HEK293 (cell line): ENCODE measurements around the gene IL1RAPL1.

Source experiments
- CTCF ChIA-PET: fragments of 350-600 bp; formaldehyde crosslinking; extraction: SDS; loops from one replicate; lab custom pipeline; 2021; ENCODE audit warnings: antibody characterized with exemption; lab: Yijun Ruan, JAX
- POLR2A ChIA-PET: fragments of 300-600 bp; formaldehyde crosslinking; extraction: SDS; loops from one replicate; lab custom pipeline; 2020; ENCODE audit warnings: antibody characterized with exemption, inconsistent platforms; lab: Yijun Ruan, JAX
- H3K27ac ChIP-seq: fragments of 200-500 bp; sonication (Bioruptor generic); 2 replicates; pipeline ENCODE4 v1.5.1; 2014; ENCODE audit warnings: low read depth, low read length, control low read depth, inconsistent platforms; ENCODE audit errors: extremely low read depth
- H3K36me3 ChIP-seq, 2 experiments: fragments of 200-500 bp in 1 of 2; sonication (Bioruptor generic) in 1 of 2; 1 replicate in 1 of 2; 2 replicates in 1 of 2; pipeline ENCODE4 v1.5.1; 2014 to 2017; ENCODE audit warnings: inconsistent platforms in 2 of 2, low read length in 2 of 2; ENCODE audit not compliant: control insufficient read depth in 2 of 2, insufficient read depth in 1 of 2
- H3K4me1 ChIP-seq: fragments of 200-500 bp; sonication (Bioruptor generic); 2 replicates; pipeline ENCODE4 v1.5.1; 2014; ENCODE audit warnings: mild to moderate bottlenecking, low read length, inconsistent platforms; ENCODE audit not compliant: control insufficient read depth, insufficient read depth
- H3K4me3 ChIP-seq: 2 replicates; pipeline ENCODE4 v1.5.1; 2011; ENCODE audit warnings: low read depth, mild to moderate bottlenecking, control low read depth, low read length, moderate library complexity
- H3K9me3 ChIP-seq: fragments of 200-500 bp; sonication (Bioruptor generic); 2 replicates; pipeline ENCODE4 v1.5.1; 2014; ENCODE audit warnings: low read depth, low read length, inconsistent platforms; ENCODE audit not compliant: control insufficient read depth, insufficient read depth
- BCL11A ChIP-seq: fragments of 450-650 bp; formaldehyde crosslinking; IDR thresholded peaks from 2 replicates; pipeline ENCODE4 v1.5.1; 2016; ENCODE audit warnings: low read depth, missing biosample characterization, missing genetic modification characterization
- GLIS2 ChIP-seq: fragments of 450-650 bp; formaldehyde crosslinking; IDR thresholded peaks from 2 replicates; pipeline ENCODE4 v1.5.1; 2016; ENCODE audit warnings: missing biosample characterization, missing genetic modification characterization
- KLF17 ChIP-seq: fragments of 450-650 bp; formaldehyde crosslinking; IDR thresholded peaks from 2 replicates; pipeline ENCODE4 v1.5.1; 2016; ENCODE audit warnings: missing biosample characterization, missing genetic modification characterization
- MEIS1 ChIP-seq: sonication (generic); formaldehyde crosslinking; IDR thresholded peaks from 2 replicates; pipeline ENCODE4 v1.8.1; 2022; ENCODE audit warnings: missing genetic modification reagents, mild to moderate bottlenecking, borderline replicate concordance
- MYNN ChIP-seq: fragments of 450-650 bp; formaldehyde crosslinking; IDR thresholded peaks from 2 replicates; pipeline ENCODE4 v1.5.1; 2016; ENCODE audit warnings: missing biosample characterization, missing genetic modification characterization, borderline replicate concordance
- OVOL3 ChIP-seq: fragments of 450-650 bp; formaldehyde crosslinking; IDR thresholded peaks from 2 replicates; pipeline ENCODE4 v1.5.1; 2016; ENCODE audit warnings: missing biosample characterization, missing genetic modification characterization
- TRIM28 ChIP-seq: IDR thresholded peaks from 2 replicates; pipeline ENCODE4 v1.6.1; 2011; ENCODE audit warnings: low read length, control low read depth, borderline replicate concordance
- YY2 ChIP-seq: fragments of 450-650 bp; formaldehyde crosslinking; IDR thresholded peaks from 2 replicates; pipeline ENCODE4 v1.5.1; 2016; ENCODE audit warnings: missing biosample characterization, missing genetic modification characterization
- ZFHX2 ChIP-seq: fragments of 450-650 bp; formaldehyde crosslinking; conservative IDR thresholded peaks from 2 replicates; pipeline ENCODE4 v1.5.1; 2016; ENCODE audit warnings: missing biosample characterization, missing genetic modification characterization
- ZNF114 ChIP-seq: fragments of 450-650 bp; formaldehyde crosslinking; IDR thresholded peaks from 2 replicates; pipeline ENCODE4 v1.5.0; 2017; ENCODE audit warnings: missing biosample characterization, missing genetic modification characterization
- ZNF16 ChIP-seq: fragments of 450-650 bp; formaldehyde crosslinking; IDR thresholded peaks from 2 replicates; pipeline ENCODE4 v1.5.1; 2016; ENCODE audit warnings: low read depth, missing biosample characterization, missing genetic modification characterization
- ZNF221 ChIP-seq: fragments of 450-650 bp; formaldehyde crosslinking; IDR thresholded peaks from 2 replicates; pipeline ENCODE4 v1.5.1; 2017; ENCODE audit warnings: missing biosample characterization, missing genetic modification characterization, borderline replicate concordance
- ZNF223 ChIP-seq: fragments of 450-650 bp; formaldehyde crosslinking; IDR thresholded peaks from 2 replicates; pipeline ENCODE4 v1.5.1; 2016; ENCODE audit warnings: missing biosample characterization, missing genetic modification characterization
- ZNF274 ChIP-seq, 2 experiments: fragments of 200-500 bp in 1 of 2; fragments of 450-650 bp in 1 of 2; sonication (Bioruptor generic) in 1 of 2; formaldehyde crosslinking in 1 of 2; IDR thresholded peaks; 2 replicates each; pipeline versions ENCODE4 v1.5.1 to v1.6.1; 2014 to 2016; ENCODE audit warnings: borderline replicate concordance in 1 of 2, inconsistent platforms in 1 of 2, low read length in 1 of 2, missing biosample characterization in 1 of 2, missing genetic modification characterization in 1 of 2
- ZNF416 ChIP-seq: fragments of 450-650 bp; formaldehyde crosslinking; IDR thresholded peaks from 2 replicates; pipeline ENCODE4 v1.5.1; 2016; ENCODE audit warnings: missing biosample characterization, missing genetic modification characterization
- ZNF423 ChIP-seq: fragments of 450-650 bp; formaldehyde crosslinking; IDR thresholded peaks from 2 replicates; pipeline ENCODE4 v1.5.1; 2016; ENCODE audit warnings: missing biosample characterization, missing genetic modification characterization
- ZNF449 ChIP-seq: fragments of 450-650 bp; formaldehyde crosslinking; IDR thresholded peaks from 2 replicates; pipeline ENCODE4 v1.5.1; 2017; ENCODE audit warnings: missing biosample characterization, mild to moderate bottlenecking, missing genetic modification characterization, moderate library complexity
- ZNF791 ChIP-seq: fragments of 450-650 bp; formaldehyde crosslinking; IDR thresholded peaks from 2 replicates; pipeline ENCODE4 v1.5.1; 2016; ENCODE audit warnings: missing biosample characterization, missing genetic modification characterization

The IL1RAPL1 gene

GRCh38 chrX:29241809-29242208, 654.6 kb downstream of the IL1RAPL1 start:
- CTCF ChIA-PET, result no interaction called here
- H3K36me3 ChIP-seq, result no peaks in the 10 kb centered on the region
- no peak for TF ChIP-seq KLF17 (tag by site-specific recombination)
- TF ChIP-seq BCL11A, result no peak
- no peak for TF ChIP-seq ZNF449 (tag by site-specific recombination)
- no peak for TF ChIP-seq ZFHX2 (tag by site-specific recombination)
- no peak for TF ChIP-seq ZNF791
- TF ChIP-seq MYNN (tag by site-specific recombination), result no peak
- TF ChIP-seq ZNF114 (tag by site-specific recombination), result no peak
- TF ChIP-seq ZNF416 (tag by site-specific recombination), result no peak
- TF ChIP-seq ZNF274 (IDR thresholded peaks at IDR 0.05; ENCODE audit: low read length), result no peak
- no peak for TF ChIP-seq ZNF274 (tag by site-specific recombination; IDR thresholded peaks at IDR 0.05; ENCODE audit: borderline replicate concordance)
- TF ChIP-seq GLIS2 (tag by site-specific recombination), result no peak
- TF ChIP-seq MEIS1 (CRISPR knock-in tag), result no peak
- TF ChIP-seq ZNF223 (tag by site-specific recombination), result no peak
- TF ChIP-seq, all 188 proteins: peak for 0
- no peaks in the 10 kb centered on the region for H3K9me3 ChIP-seq
- no peak overlapping the region for H3K4me3 ChIP-seq
- H3K4me1 ChIP-seq, result no peaks in the 10 kb centered on the region
- no peak overlapping the region for H3K27ac ChIP-seq
- POLR2A ChIA-PET, result no interaction called here

DNA sequence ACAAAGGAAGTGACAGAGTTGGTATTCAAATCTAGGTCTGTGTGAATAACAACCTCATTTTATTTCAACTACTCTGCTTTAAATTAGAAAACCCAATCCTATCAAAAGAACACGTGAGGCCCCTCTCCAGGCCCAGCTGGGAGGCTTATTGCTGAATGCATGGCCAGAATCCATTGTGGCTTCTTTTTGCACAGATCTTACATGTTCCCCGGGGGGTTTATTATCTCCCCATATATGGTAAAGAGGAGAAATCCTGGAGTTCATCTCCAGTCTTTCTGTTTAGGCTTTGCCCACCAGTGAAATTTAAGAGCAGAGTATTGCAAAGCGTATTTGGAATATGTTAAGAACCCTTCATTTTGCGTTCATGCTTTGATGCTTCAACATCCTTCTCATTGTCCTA, 655.6 kb downstream of the IL1RAPL1 start:
- Histone ChIP-seq H3K4me3 (no peak overlapping the region), H3K36me3 (no peaks in the 10 kb centered on the region), H3K4me1 (no peaks in the 10 kb centered on the region), H3K27ac (no peak overlapping the region), H3K9me3 (no peaks in the 10 kb centered on the region)
- ChIA-PET CTCF (no interaction called here), POLR2A (no interaction called here)
- no peak for TF ChIP-seq ZNF416 (tag by site-specific recombination)
- TF ChIP-seq ZNF221 (tag by site-specific recombination), result no peak
- TF ChIP-seq TRIM28, result no peak
- TF ChIP-seq YY2, result no peak

DNA sequence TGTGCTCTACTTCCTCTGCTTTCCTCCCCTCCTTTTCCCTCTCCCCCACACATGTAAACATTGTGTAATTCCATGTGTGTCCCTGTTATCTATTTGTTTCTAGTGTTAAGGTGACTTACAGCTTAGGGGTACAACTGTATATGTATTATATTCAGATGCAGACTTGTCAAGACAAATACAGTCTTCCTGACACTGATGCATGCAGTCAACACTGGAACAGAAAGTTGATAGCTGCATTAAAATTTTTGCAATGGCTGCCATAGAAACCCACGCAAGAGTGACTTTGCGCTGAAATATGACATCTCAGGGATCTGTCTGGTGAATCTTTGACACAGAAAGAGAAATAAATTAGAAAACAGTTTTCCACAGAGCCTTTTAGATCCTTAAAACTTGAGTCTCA, 656.7 kb downstream of the IL1RAPL1 start:
- TF ChIP-seq ZNF16 (tag by site-specific recombination), result no peak
- TF ChIP-seq TRIM28, result no peak
- TF ChIP-seq ZNF449 (tag by site-specific recombination), result no peak
- no peak for TF ChIP-seq OVOL3 (tag by site-specific recombination)
- no peak for TF ChIP-seq ZNF423 (tag by site-specific recombination)
- ChIA-PET POLR2A (no interaction called here), CTCF (interaction anchor here (0.6 kb wide), 1 partner anchor 372 kb away, joined by 3 read pairs; no protein-coding TSS in a partner anchor)

More for the DNA sequence above, 656.7 kb downstream of the IL1RAPL1 start:
- no peaks in the 10 kb centered on the region for H3K36me3 ChIP-seq
- no peaks in the 10 kb centered on the region for H3K9me3 ChIP-seq
- no peak overlapping the region for H3K4me3 ChIP-seq
- no peak overlapping the region for H3K27ac ChIP-seq
- no peaks in the 10 kb centered on the region for H3K4me1 ChIP-seq
